ENCODE data around the gene PRKCH. TPM values are rescaled to one million over a fixed set of nuclear protein-coding genes. Genes with fewer than 3 reads are reported as not detected.

The PRKCH gene
- total RNA-seq, 4 donors from 2014 or later: 17.9 to 28.7 (median 25.0) TPM

GRCh38 chr14:61374284-61374683 lies 52.9 kb downstream of the PRKCH start:
- TF ChIP-seq EP300 (IDR thresholded peaks at IDR 0.05) (no peak), CTCF (IDR thresholded peaks at IDR 0.05) (no peak), POLR2A (IDR thresholded peaks at IDR 0.05) (no peak), POLR2AphosphoS5 (IDR thresholded peaks at IDR 0.05) (no peak)
- Histone ChIP-seq H3K4me1 (no peaks in the 10 kb centered on the region), H3K36me3 (no peaks in the 10 kb centered on the region), H3K4me3 (no peak overlapping the region), H3K9me3 (peaks cover 0 to 39% (median 0%) of the 10 kb centered on the region in 3 donors), H3K27ac (no peak overlapping the region), H3K27me3 (no peaks in the 10 kb centered on the region)
- no CpG with 5 or more reads among the region's 3 CpGs for WGBS, 2 donors (ENCODE audit: low coverage in 1 of 2)
- no peak for ATAC-seq

- Histone ChIP-seq H3K4me1 (no peaks in the 10 kb centered on the region), H3K4me3 (no peak overlapping the region), H3K27me3 (no peaks in the 10 kb centered on the region), H3K27ac (no peak overlapping the region), H3K9me3 (peaks cover 0 to 39% (median 0%) of the 10 kb centered on the region in 3 donors), H3K36me3 (no peaks in the 10 kb centered on the region)
- ATAC-seq: no peak
- TF ChIP-seq EP300 (IDR thresholded peaks at IDR 0.05) (no peak), POLR2AphosphoS5 (IDR thresholded peaks at IDR 0.05) (no peak), POLR2A (IDR thresholded peaks at IDR 0.05) (no peak), CTCF (IDR thresholded peaks at IDR 0.05) (no peak)
- WGBS, 2 donors (ENCODE audit: low coverage in 1 of 2): 77 to 86% methylated on average over 2 to 3 of the region's 3 CpGs
Measured at GRCh38 chr14:61375218-61375617, 53.8 kb downstream of the PRKCH start.

GRCh38 chr14:61376314-61376713 lies 54.9 kb downstream of the PRKCH start:
- Histone ChIP-seq H3K27ac (no peak overlapping the region), H3K4me3 (no peak overlapping the region), H3K4me1 (no peaks in the 10 kb centered on the region), H3K36me3 (no peaks in the 10 kb centered on the region), H3K9me3 (peaks cover 0 to 39% (median 0%) of the 10 kb centered on the region in 3 donors), H3K27me3 (no peaks in the 10 kb centered on the region)
- ATAC-seq: no peak
- no peak for TF ChIP-seq EP300 (IDR thresholded peaks at IDR 0.05)
- TF ChIP-seq POLR2AphosphoS5 (IDR thresholded peaks at IDR 0.05): no peak
- no peak for TF ChIP-seq POLR2A (IDR thresholded peaks at IDR 0.05)
- no peak for TF ChIP-seq CTCF (IDR thresholded peaks at IDR 0.05)
- WGBS, 2 donors (ENCODE audit: low coverage in 1 of 2): 78 to 92% methylated on average over 1 of the region's 1 CpG

GRCh38 chr14:61377749-61378148 lies 56.4 kb downstream of the PRKCH start:
- Histone ChIP-seq H3K36me3 (no peaks in the 10 kb centered on the region), H3K4me3 (no peak overlapping the region), H3K27ac (no peak overlapping the region), H3K9me3 (peaks cover 0 to 39% (median 0%) of the 10 kb centered on the region in 3 donors), H3K27me3 (no peaks in the 10 kb centered on the region), H3K4me1 (no peaks in the 10 kb centered on the region)
- no peak for TF ChIP-seq EP300 (IDR thresholded peaks at IDR 0.05)
- TF ChIP-seq POLR2A (IDR thresholded peaks at IDR 0.05): no peak
- no peak for TF ChIP-seq POLR2AphosphoS5 (IDR thresholded peaks at IDR 0.05)
- no peak for TF ChIP-seq CTCF (IDR thresholded peaks at IDR 0.05)
- ATAC-seq: no peak

- H3K27ac ChIP-seq: no peak overlapping the region
- H3K9me3 ChIP-seq: peaks cover 0 to 23% (median 0%) of the 10 kb centered on the region in 3 donors
- no peak for ATAC-seq
- 68 to 85% methylated on average over 4 to 8 of the region's 8 CpGs for WGBS, 2 donors (ENCODE audit: low coverage in 1 of 2)
- H3K36me3 ChIP-seq: no peaks in the 10 kb centered on the region
- no peaks in the 10 kb centered on the region for H3K27me3 ChIP-seq
- H3K4me3 ChIP-seq: no peak overlapping the region
- TF ChIP-seq CTCF (IDR thresholded peaks at IDR 0.05) (no peak), POLR2A (IDR thresholded peaks at IDR 0.05) (no peak), EP300 (IDR thresholded peaks at IDR 0.05) (no peak), POLR2AphosphoS5 (IDR thresholded peaks at IDR 0.05) (no peak)
- no peaks in the 10 kb centered on the region for H3K4me1 ChIP-seq
Measured at GRCh38 chr14:61379639-61380184, 58.3 kb downstream of the PRKCH start.
